Measurements from ENCODE around the gene TPX2.

GRCh38 chr20:31819083-31819784 lies 80.1 kb downstream of the TPX2 start, which contains the start of gene MYLK2:
- TF ChIP-seq, protein P1, sequence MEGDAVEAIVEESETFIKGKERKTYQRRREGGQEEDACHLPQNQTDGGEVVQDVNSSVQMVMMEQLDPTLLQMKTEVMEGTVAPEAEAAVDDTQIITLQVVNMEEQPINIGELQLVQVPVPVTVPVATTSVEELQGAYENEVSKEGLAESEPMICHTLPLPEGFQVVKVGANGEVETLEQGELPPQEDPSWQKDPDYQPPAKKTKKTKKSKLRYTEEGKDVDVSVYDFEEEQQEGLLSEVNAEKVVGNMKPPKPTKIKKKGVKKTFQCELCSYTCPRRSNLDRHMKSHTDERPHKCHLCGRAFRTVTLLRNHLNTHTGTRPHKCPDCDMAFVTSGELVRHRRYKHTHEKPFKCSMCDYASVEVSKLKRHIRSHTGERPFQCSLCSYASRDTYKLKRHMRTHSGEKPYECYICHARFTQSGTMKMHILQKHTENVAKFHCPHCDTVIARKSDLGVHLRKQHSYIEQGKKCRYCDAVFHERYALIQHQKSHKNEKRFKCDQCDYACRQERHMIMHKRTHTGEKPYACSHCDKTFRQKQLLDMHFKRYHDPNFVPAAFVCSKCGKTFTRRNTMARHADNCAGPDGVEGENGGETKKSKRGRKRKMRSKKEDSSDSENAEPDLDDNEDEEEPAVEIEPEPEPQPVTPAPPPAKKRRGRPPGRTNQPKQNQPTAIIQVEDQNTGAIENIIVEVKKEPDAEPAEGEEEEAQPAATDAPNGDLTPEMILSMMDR (IDR thresholded peaks at IDR 0.05) = no peak
- no peak for TF ChIP-seq POLR2A (IDR thresholded peaks at IDR 0.05)
